ENCODE data around the gene PRKCD.
"Not testable (repeated sequence)": the region's sequence is repeated elsewhere in the genome, so short reads cannot be mapped to it uniquely, and the experiment has no call there.

Gene PRKCD

DNA sequence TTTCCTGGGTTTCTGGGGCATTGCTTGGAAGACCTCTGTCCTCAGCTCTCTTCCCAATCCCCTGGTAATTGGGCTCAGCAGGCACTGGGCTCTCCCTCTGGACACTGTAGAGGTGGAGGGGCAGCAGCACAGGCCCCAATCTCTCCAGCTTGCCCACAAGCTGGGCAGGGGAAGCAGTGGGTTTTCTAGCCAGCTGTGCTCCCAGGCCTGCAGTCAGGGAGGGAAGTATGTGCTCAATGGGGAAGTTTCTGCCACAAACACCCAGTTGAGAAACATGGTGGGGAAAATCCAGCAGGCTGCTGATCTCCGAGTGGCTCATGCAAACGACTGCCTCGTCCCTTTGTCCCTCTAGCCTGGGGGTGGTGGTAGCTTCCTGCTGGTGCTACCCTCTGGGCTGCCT lies 18.0 kb upstream of the PRKCD start:
- Histone ChIP-seq H3K27ac (ENCODE audit: low read length) (no peak overlapping the region), H3K4me3 (ENCODE audit: low read length) (no peak overlapping the region), H3K36me3 (ENCODE audit: control insufficient read depth, low read depth, low read length) (no peaks in the 10 kb centered on the region), H3K4me1 (ENCODE audit: control insufficient read depth, low read depth, low read length) (no peaks in the 10 kb centered on the region), H3K9me3 (ENCODE audit: control insufficient read depth, low read depth, low read length) (no peaks in the 10 kb centered on the region), H3K9ac (ENCODE audit: low read length) (no peak overlapping the region), H3K27me3 (ENCODE audit: control insufficient read depth, insufficient read depth, low read length) (no peaks in the 10 kb centered on the region)

DNA sequence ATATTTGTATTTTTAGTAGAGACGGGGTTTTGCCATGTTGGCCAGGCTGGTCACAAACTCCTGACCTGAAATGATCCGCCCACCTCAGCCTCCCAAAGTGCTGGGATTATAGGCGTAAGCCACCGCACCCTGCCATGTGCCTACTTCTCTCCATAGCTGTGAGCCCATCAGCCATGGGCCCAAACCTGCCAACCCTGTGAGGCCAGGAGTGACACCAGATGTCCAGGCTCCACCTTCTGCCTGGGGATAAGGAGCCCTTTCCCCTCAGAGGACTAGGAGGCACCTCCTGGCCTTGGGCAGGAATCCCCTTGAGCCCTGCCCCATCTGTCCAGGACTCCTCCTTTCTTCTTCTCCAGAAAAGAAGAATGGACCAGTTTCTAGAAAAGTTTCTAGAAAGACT lies 16.6 kb upstream of the PRKCD start:
- Histone ChIP-seq H3K27ac (ENCODE audit: low read length) (no peak overlapping the region), H3K9me3 (ENCODE audit: control insufficient read depth, low read depth, low read length) (no peaks in the 10 kb centered on the region), H3K36me3 (ENCODE audit: control insufficient read depth, low read depth, low read length) (no peaks in the 10 kb centered on the region), H3K4me1 (ENCODE audit: control insufficient read depth, low read depth, low read length) (no peaks in the 10 kb centered on the region), H3K4me3 (ENCODE audit: low read length) (no peak overlapping the region), H3K9ac (ENCODE audit: low read length) (no peak overlapping the region), H3K27me3 (ENCODE audit: control insufficient read depth, insufficient read depth, low read length) (no peaks in the 10 kb centered on the region)

DNA sequence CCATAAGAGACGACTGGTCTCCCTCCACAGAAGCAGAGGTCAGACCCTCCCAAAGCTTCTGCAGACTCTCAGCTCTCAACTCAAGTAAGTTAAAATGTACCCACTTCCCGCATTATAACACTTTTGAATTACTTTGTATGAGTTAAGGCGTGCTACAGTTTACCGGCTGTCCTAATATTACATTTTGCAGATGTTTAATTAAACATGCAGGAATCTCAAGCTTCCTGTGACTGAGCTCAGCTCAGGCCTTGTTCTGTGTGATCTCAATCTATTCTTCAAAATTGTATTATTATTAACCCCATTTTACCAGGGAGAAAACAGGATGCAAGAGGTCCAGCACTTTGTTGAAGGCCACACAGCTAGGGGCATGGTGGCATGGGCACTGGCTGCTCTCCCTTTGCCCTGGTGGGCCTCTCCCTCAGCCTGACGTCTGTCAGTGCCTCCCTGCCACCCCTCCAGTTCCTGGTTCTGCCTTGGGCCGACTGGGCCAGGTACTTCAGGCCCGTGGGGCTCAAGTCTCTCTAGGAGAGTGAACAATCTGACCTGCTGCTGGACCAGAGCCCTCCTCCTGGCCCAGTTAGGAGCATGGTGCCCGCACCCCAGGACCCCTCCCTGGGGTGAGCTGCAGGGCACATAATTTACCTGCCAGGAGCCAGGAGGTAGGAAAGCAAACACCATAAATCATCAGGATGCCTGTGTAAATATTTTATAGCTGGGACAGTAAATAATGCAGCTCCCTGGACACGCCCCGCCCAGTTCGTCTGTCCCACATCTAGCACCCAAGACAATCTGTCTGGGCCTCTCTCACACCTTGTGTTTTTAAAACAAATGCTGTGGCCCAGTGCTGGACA lies 15.9 kb upstream of the PRKCD start:
- Histone ChIP-seq H3K4me3 (ENCODE audit: low read length) (no peak overlapping the region), H3K9me3 (ENCODE audit: control insufficient read depth, low read depth, low read length) (no peaks in the 10 kb centered on the region), H3K9ac (ENCODE audit: low read length) (no peak overlapping the region), H3K27me3 (ENCODE audit: control insufficient read depth, insufficient read depth, low read length) (no peaks in the 10 kb centered on the region), H3K4me1 (ENCODE audit: control insufficient read depth, low read depth, low read length) (no peaks in the 10 kb centered on the region), H3K27ac (ENCODE audit: low read length) (no peak overlapping the region), H3K36me3 (ENCODE audit: control insufficient read depth, low read depth, low read length) (no peaks in the 10 kb centered on the region)

DNA sequence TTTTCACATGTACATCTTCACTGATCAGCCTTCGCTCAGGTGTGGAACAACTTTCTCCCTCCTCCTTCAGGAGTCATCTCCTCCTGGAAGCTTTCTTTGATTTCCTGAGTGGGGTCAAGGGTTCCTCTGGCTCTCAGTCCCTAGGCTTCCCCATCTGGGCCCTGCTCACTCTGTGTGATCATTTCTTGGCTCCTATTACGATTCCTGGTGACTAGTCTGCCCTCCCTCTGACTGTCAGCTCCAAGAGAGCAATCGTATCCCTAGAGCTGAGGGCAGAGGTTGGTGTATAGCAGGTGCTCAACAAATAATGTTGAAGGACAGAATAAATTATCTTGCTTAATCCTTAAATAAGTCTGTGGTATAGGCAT lies 15.3 kb upstream of the PRKCD start:
- H3K4me1 ChIP-seq (ENCODE audit: control insufficient read depth, low read depth, low read length) = no peaks in the 10 kb centered on the region
- H3K27me3 ChIP-seq (ENCODE audit: control insufficient read depth, insufficient read depth, low read length) = no peaks in the 10 kb centered on the region
- no peak overlapping the region for H3K4me3 ChIP-seq (ENCODE audit: low read length)
- no peaks in the 10 kb centered on the region for H3K9me3 ChIP-seq (ENCODE audit: control insufficient read depth, low read depth, low read length)
- H3K9ac ChIP-seq (ENCODE audit: low read length) = no peak overlapping the region
- no peaks in the 10 kb centered on the region for H3K36me3 ChIP-seq (ENCODE audit: control insufficient read depth, low read depth, low read length)
- H3K27ac ChIP-seq (ENCODE audit: low read length) = no peak overlapping the region

DNA sequence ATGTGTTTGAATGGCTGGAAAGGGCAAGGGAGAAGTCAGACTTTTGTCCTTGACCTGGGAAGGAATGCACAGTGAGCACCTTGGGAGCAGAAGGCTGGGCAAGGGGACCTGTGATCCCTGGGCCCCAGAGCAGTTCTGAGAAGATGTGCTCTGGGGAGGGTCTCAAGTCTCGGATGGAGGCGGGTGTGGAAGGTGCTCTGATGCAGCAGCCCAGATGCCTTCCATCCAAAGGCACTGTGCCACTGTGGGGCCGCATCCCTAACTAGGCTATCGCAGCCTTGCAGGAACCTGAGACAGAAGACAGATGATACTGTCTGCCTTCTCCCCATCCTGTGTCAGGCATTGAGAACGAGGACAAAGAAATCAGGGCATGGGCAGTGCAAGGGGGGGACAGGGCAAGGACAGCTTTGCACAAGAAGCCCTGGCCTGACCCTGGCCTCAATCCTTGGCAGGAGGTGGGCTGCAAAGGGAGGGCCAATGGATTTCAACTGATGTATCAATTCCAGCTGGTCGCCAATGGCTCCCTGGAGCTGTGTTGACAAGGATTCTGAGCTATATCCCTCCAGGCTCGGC lies 14.6 kb upstream of the PRKCD start:
- Histone ChIP-seq H3K4me1 (ENCODE audit: control insufficient read depth, low read depth, low read length) (no peaks in the 10 kb centered on the region), H3K9ac (ENCODE audit: low read length) (no peak overlapping the region), H3K9me3 (ENCODE audit: control insufficient read depth, low read depth, low read length) (no peaks in the 10 kb centered on the region), H3K36me3 (ENCODE audit: control insufficient read depth, low read depth, low read length) (no peaks in the 10 kb centered on the region), H3K27ac (ENCODE audit: low read length) (no peak overlapping the region), H3K27me3 (ENCODE audit: control insufficient read depth, insufficient read depth, low read length) (no peaks in the 10 kb centered on the region), H3K4me3 (ENCODE audit: low read length) (no peak overlapping the region)

DNA sequence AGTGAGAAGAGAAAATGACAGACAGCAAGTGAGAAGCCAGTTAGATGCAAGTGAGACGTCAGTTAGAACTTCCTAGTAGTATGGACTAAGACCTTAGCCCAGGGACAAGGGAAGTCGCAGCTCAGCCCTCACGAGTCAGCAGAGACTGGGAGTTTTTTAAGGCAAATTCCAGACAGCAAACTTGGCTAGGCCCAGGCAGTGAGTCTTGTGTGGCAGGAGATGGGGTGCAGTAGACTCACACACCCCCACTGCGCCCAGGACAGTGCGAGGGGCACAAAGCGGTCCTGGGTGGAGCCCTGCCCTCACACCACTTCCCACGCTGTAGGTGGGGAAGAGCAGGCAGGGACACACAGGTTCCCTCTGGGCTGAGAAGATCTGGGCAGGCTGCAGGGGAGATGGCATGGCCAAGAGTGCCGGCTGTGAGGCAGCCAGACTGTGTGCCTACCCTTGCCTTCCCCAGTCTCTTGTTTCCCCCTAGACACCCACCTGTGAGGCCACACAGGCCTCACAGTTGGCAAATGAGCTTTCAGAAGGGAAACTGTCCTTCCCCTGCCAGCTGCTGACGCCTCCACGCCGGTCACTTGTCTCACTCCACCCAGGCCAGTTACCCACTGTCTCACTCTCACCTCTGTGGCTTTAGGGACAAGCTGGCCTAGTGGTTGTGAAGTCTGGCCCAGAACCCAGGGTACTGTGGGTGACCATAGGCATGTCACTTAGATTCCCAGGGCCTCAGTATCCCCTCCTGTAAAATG lies 13.7 kb upstream of the PRKCD start:
- Histone ChIP-seq H3K9ac (ENCODE audit: low read length) (no peak overlapping the region), H3K27me3 (ENCODE audit: control insufficient read depth, insufficient read depth, low read length) (no peaks in the 10 kb centered on the region), H3K4me3 (ENCODE audit: low read length) (no peak overlapping the region), H3K27ac (ENCODE audit: low read length) (no peak overlapping the region), H3K36me3 (ENCODE audit: control insufficient read depth, low read depth, low read length) (no peaks in the 10 kb centered on the region), H3K4me1 (ENCODE audit: control insufficient read depth, low read depth, low read length) (no peaks in the 10 kb centered on the region), H3K9me3 (ENCODE audit: control insufficient read depth, low read depth, low read length) (no peaks in the 10 kb centered on the region)

DNA sequence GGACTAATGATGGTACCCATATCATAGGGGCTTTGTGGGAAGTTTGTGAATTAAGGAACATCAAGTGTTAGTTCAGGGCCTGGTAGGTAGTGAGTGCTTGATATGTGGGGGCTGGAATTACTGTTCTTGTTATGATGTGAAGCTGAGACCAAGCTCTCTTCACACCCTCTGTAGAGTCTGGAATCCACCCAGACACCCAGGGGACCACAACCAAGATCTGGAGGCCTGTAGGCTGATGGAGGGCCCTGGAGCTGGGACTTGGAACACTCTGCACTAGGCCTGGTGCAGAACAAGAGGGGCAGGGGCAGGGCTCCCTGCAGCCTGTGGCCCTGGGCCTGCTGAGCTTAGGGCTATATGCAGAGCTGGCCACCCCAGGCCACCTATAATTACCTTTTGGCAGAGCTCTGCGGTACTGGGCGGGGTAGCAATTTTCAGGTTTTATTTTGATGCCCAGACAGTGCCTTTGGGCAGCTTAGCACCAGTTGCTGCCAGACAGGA lies 13.1 kb upstream of the PRKCD start:
- Histone ChIP-seq H3K4me1 (ENCODE audit: control insufficient read depth, low read depth, low read length) (no peaks in the 10 kb centered on the region), H3K27ac (ENCODE audit: low read length) (no peak overlapping the region), H3K9ac (ENCODE audit: low read length) (no peak overlapping the region), H3K27me3 (ENCODE audit: control insufficient read depth, insufficient read depth, low read length) (no peaks in the 10 kb centered on the region), H3K4me3 (ENCODE audit: low read length) (no peak overlapping the region), H3K9me3 (ENCODE audit: control insufficient read depth, low read depth, low read length) (no peaks in the 10 kb centered on the region), H3K36me3 (ENCODE audit: control insufficient read depth, low read depth, low read length) (no peaks in the 10 kb centered on the region)

DNA sequence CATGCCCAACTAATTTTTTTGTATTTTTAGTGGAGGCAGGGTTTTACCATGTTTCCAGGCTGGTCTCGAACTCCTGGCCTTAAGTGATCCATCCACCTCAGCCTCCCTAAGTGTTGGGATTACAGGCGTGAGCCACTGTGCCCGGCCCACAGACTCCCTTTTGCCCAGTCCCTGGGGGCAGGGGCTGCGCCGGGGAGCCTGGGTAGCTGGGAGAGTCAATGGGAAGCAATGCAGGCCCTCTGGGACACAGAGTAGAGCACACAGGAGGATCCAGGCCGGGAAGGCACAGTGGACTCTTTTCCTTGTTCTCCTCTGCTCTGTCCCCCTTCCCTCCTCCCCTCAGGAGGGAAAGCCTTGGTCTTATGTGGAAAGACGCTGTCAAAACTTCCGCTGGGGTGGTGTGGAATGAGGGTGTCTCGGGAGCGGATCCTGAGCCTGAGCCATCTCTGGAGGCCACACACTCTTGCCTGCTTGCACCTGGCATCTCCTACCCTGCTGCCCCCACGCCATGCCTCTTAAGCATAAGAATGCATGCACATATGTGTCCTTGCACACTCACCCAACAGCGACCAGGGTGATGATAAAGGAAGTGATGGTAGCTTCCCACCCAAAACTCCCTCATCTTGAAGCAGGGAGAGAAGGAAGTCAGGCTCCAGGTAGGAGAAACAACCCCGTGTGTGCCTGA lies 11.9 kb upstream of the PRKCD start:
- Histone ChIP-seq H3K4me3 (ENCODE audit: low read length) (no peak overlapping the region), H3K9ac (ENCODE audit: low read length) (no peak overlapping the region), H3K36me3 (ENCODE audit: control insufficient read depth, low read depth, low read length) (no peaks in the 10 kb centered on the region), H3K27ac (ENCODE audit: low read length) (no peak overlapping the region), H3K4me1 (ENCODE audit: control insufficient read depth, low read depth, low read length) (no peaks in the 10 kb centered on the region), H3K27me3 (ENCODE audit: control insufficient read depth, insufficient read depth, low read length) (no peaks in the 10 kb centered on the region), H3K9me3 (ENCODE audit: control insufficient read depth, low read depth, low read length) (no peaks in the 10 kb centered on the region)

DNA sequence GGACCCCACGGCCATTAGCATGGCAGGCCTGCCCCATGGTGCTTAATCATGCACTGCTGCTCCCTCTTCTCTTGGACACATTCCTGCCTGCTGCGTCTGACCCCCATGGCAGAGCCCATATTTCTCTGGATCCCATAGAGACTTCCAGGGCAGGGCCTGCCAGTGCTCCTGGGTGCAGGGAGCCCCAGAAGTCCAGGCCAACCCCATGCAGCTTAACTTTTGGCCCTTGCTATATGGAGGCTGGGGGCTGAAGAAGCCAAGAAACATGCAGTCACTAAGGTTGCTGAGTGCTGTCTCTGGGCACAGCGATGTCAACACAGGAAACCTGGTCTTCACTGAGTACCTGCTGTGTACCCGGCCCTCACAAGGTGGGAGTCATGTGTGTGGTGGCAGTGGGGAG lies 11.3 kb upstream of the PRKCD start:
- H3K9me3 ChIP-seq (ENCODE audit: control insufficient read depth, low read depth, low read length) = no peaks in the 10 kb centered on the region
- no peak overlapping the region for H3K4me3 ChIP-seq (ENCODE audit: low read length)
- no peaks in the 10 kb centered on the region for H3K4me1 ChIP-seq (ENCODE audit: control insufficient read depth, low read depth, low read length)
- H3K27ac ChIP-seq (ENCODE audit: low read length) = no peak overlapping the region
- H3K27me3 ChIP-seq (ENCODE audit: control insufficient read depth, insufficient read depth, low read length) = no peaks in the 10 kb centered on the region
- no peaks in the 10 kb centered on the region for H3K36me3 ChIP-seq (ENCODE audit: control insufficient read depth, low read depth, low read length)
- no peak overlapping the region for H3K9ac ChIP-seq (ENCODE audit: low read length)

DNA sequence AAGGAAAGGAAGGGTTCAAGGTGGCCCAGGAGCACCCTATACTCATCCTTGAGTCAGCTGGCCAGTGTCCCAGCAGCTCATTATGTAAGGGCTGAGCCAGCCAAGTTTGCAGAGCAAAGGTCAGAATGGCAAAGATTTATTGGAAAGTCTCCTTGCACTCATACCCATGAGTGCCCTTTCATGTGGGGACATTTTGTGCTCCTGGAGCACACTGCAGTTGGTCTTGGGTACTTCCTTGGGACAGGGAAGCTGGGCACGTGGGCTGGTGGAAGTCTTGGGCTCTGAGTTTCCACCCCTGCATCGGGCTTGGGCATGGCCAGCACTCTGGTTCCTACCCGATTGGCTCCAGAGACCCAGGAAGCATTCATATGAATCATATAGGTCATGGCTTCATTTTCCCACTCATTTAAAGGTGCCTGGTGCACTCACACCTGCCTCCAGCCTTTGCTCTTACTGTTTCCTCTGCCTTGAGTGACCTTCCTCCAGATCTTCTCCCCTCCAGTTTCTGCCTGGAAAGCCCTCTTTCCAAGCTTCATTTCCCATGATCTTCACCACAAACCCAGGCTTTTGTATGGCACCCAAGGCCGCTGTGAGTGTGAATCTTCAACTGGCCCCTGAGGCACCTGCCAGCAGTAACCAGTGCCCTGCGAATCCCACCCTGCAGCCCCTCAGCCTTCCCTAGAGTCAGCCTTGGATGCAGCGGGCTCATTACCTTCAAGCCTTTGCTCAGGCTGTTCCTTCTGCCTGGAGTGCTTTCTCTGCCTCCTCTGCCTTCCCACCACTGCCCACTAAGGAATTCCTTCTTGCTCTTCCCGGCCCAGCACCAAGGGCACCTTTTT lies 10.5 kb upstream of the PRKCD start:
- no peak overlapping the region for H3K4me3 ChIP-seq (ENCODE audit: low read length)
- no peaks in the 10 kb centered on the region for H3K4me1 ChIP-seq (ENCODE audit: control insufficient read depth, low read depth, low read length)
- H3K27ac ChIP-seq (ENCODE audit: low read length) = no peak overlapping the region
- no peak overlapping the region for H3K9ac ChIP-seq (ENCODE audit: low read length)
- H3K27me3 ChIP-seq (ENCODE audit: control insufficient read depth, insufficient read depth, low read length) = no peaks in the 10 kb centered on the region
- H3K9me3 ChIP-seq (ENCODE audit: control insufficient read depth, low read depth, low read length) = no peaks in the 10 kb centered on the region
- no peaks in the 10 kb centered on the region for H3K36me3 ChIP-seq (ENCODE audit: control insufficient read depth, low read depth, low read length)

DNA sequence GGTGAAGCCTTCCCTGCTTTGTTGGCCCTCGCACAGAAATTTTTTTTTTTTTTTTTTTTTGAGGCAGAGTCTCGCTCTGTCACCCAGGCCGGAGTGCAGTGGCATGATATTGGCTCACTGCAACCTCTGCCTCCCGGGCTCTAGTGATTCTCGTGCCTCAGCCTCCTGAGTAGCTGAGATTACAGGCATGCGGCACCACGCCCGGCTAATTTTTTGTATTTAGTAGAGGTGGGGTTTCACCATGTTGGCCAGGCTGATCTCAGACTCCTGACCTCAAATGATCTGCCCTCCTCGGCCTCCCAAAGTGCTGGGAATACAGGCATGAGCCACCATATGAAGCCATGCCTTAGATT lies 9.9 kb upstream of the PRKCD start:
- not testable (repeated sequence) for H3K4me1 ChIP-seq (ENCODE audit: control insufficient read depth, low read depth, low read length); H3K36me3 ChIP-seq (ENCODE audit: control insufficient read depth, low read depth, low read length); H3K27ac ChIP-seq (ENCODE audit: low read length); H3K9ac ChIP-seq (ENCODE audit: low read length); H3K27me3 ChIP-seq (ENCODE audit: control insufficient read depth, insufficient read depth, low read length); H3K9me3 ChIP-seq (ENCODE audit: control insufficient read depth, low read depth, low read length); H3K4me3 ChIP-seq (ENCODE audit: low read length)

All from iPS-18a (cell line).